Nucleus accumbens (tissue), 56 donors: ENCODE measurements around the gene TCF12.

Source experiments
- DNase-seq, 56 donors: peaks; one replicate each; lab custom pipeline; 2025; lab: John Stamatoyannopoulos, UW

The TCF12 gene

GRCh38 chr15:57227899-57228298, 309.5 kb downstream of the TCF12 start:
- DNase-seq: no peak

GRCh38 chr15:57228395-57228794, 310.0 kb downstream of the TCF12 start:
- DNase-seq: no peak

GRCh38 chr15:57229051-57229450, 310.6 kb downstream of the TCF12 start:
- DNase-seq: no peak

- no peak for DNase-seq
Observed at GRCh38 chr15:57231559-57231958, 313.1 kb downstream of the TCF12 start.

GRCh38 chr15:57234156-57234555, 315.7 kb downstream of the TCF12 start:
- no peak for DNase-seq

GRCh38 chr15:57235186-57235585, 316.7 kb downstream of the TCF12 start:
- no peak for DNase-seq

GRCh38 chr15:57235873-57236272, 317.4 kb downstream of the TCF12 start:
- no peak for DNase-seq

- no peak for DNase-seq
Observed at GRCh38 chr15:57236561-57237300, 318.3 kb downstream of the TCF12 start.

- DNase-seq: peak in 14 of 56 donors; percentile 2 to 45 (median 17)
Observed at GRCh38 chr15:57237301-57237642, 318.8 kb downstream of the TCF12 start.

GRCh38 chr15:57237676-57238075, 319.2 kb downstream of the TCF12 start:
- no peak for DNase-seq

- DNase-seq: no peak
Observed at GRCh38 chr15:57245130-57245529, 326.7 kb downstream of the TCF12 start.

GRCh38 chr15:57245714-57246113, 327.3 kb downstream of the TCF12 start:
- DNase-seq: no peak

GRCh38 chr15:57248074-57248473, 329.6 kb downstream of the TCF12 start:
- DNase-seq: no peak

GRCh38 chr15:57251308-57251707, 332.9 kb downstream of the TCF12 start:
- DNase-seq: no peak

GRCh38 chr15:57251941-57252340, 333.5 kb downstream of the TCF12 start:
- no peak for DNase-seq

GRCh38 chr15:57253082-57253481, 334.6 kb downstream of the TCF12 start:
- no peak for DNase-seq

- no peak for DNase-seq
Observed at GRCh38 chr15:57253500-57253899, 335.1 kb downstream of the TCF12 start.

- DNase-seq: no peak
Observed at GRCh38 chr15:57255751-57256341, 337.4 kb downstream of the TCF12 start.

GRCh38 chr15:57256939-57257338, 338.5 kb downstream of the TCF12 start:
- DNase-seq: no peak

- DNase-seq: no peak
Observed at GRCh38 chr15:57259568-57260040, 341.2 kb downstream of the TCF12 start.

GRCh38 chr15:57263520-57263919, 345.1 kb downstream of the TCF12 start:
- DNase-seq: no peak

GRCh38 chr15:57272771-57273357, 354.4 kb downstream of the TCF12 start:
- DNase-seq: peak in 6 of 56 donors; percentile 1 to 17 (median 10)
